ENCODE measurements around the gene PRR36. TPM values are rescaled to one million over a fixed set of nuclear protein-coding genes. Genes with fewer than 3 reads are reported as not detected.
"Not testable (repeated sequence)": the region's sequence is repeated elsewhere in the genome, so short reads cannot be mapped to it uniquely, and the experiment has no call there.

The PRR36 gene
- total RNA-seq, 1 donor, result under 0.01 TPM

DNA sequence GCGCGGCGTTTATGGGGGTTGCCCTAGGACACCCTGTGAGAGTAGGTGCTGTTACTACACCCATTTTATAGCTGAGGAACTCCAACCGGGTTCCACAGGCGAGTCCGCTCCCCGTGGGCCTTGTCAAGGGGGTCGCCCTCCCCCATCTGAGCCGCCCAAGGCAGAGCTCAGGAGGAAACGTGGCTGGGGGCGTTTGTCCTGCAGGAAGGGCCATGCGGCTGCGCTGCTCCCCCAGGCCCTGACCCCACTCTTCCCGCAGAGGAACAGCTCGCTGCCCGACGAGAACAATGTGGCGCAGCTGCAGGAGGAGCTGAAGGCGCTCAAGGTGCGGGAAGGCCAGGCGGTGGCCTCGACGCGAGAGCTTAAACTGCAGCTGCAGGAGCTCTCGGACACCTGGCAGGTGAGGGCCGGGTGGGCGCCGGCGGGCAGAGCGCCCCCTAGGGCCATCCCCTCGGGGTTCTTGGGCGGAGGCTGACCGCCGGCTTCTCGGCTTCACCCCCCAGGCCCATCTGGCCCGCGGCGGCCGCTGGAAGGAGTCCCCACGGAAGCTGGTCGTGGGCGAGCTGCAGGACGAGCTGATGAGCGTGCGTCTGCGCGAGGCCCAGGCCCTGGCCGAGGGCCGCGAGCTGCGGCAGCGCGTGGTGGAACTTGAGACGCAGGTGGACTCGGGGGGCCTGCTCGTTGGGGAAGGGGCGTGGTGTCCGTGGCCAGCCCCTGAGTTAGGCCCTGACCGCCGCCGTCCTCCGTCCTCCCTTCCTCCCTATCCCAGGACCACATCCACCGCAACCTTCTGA, 12.4 kb downstream of the PRR36 start:
- no peak for DNase-seq (ENCODE audit: low read depth in 2 of 3, low spot score in 2 of 3)

DNA sequence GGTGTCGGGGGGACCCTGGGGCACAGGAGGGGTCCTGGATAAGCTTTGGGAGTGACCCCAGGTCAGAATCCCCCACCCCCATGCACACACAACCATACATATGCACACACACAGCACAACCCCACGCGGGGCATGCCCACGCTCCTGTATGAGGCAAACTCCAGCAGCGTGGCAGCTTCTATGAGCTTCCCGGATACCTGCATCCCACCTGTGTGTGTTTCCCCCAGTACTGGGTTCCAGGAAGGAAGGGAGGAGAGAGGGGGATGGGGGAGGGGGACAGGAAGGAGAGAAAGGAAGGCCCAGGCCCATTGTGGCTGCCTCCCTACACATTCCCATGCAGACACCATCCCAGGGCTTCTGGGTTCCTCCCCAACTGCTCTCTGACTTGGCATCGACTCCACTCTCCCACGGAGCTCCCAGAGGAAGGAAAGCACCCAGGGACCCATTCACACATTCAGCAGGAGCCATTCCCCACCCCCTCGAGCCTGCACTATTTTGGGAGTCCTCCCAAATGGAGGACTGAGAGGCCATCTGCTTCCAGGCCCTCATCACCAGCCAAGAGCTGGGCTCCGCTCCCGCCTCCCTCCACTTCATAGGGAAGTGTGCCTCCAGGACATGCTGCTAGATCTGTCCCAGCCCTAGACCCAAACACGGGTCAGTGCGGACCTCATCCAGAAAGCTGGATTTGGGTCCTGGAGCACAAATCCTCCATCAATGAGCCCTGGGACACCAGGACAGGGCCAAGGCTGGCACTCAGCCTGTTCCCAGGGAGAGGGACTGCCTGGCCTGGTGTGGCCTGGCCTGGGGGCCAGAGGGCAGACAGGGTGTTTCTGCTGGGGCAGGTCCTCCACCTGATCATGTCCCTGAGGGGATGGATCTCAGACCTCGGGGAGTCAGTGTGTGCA, 13.2 kb downstream of the PRR36 start:
- DNase-seq (ENCODE audit: low read depth in 2 of 3, low spot score in 2 of 3), result no peak

DNA sequence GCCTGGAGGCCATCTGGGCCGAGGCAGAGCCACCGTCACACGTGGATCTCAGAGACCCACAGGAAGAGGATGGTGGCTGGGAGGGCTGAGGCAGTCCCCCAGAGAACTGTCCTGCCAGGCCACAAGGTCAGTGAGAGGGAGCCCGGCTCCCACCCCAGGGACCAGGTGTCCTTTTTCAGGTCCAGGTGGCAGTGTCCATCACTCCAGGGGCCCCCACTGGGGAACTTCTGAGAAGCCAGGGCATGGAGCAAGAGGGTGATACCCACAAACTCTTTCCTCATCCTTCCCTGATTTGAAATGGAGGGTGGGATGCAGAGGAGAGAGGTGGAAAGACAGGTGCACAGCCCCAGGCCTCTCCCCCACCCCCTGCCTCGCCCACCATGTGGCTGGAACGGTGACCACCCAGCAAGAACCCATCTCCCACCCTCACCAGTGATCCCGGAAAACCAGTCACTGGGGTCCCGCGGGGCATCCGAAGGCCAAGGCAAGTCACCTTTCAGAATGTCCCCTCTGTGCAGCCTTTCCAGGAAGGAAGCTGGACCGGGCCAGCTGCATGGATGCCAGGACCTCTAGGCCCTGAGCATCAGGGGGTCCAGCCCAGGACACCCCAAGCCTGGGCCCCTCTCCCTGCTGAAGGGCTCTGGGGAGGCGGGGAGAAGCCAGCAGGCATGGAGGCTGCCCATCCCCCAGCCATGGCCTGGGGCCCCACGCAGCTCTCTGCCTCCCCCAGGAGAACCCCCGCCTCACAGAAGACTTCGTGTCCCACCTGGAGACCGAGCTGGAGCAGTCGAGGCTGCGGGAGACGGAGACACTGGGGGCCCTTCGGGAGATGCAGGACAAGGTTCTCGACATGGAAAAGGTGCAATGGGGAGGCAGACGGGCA, 14.1 kb downstream of the PRR36 start:
- no peak for DNase-seq (ENCODE audit: low read depth in 2 of 3, low spot score in 2 of 3)

DNA sequence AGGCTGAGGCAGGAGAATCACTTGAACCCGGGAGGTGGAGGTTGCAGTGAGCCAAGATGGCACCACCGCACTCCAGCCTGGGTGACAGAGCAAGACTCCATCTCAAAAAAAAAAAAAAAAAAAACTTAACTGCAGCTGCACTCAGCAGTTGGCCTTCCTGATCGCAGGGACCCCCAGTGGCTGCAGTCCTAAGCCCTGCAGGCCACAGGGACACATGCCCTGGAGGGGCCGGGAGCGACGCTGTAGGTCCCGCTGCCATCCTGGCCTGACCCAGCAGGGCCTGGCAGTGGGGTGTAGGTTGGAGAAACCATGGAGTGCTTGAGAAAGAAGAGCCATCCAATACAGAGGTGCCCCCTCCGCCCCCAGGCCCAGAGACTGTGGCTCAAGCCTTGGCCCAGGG, 15.1 kb downstream of the PRR36 start:
- DNase-seq (ENCODE audit: low read depth in 2 of 3, low spot score in 2 of 3), result not testable (repeated sequence)

DNA sequence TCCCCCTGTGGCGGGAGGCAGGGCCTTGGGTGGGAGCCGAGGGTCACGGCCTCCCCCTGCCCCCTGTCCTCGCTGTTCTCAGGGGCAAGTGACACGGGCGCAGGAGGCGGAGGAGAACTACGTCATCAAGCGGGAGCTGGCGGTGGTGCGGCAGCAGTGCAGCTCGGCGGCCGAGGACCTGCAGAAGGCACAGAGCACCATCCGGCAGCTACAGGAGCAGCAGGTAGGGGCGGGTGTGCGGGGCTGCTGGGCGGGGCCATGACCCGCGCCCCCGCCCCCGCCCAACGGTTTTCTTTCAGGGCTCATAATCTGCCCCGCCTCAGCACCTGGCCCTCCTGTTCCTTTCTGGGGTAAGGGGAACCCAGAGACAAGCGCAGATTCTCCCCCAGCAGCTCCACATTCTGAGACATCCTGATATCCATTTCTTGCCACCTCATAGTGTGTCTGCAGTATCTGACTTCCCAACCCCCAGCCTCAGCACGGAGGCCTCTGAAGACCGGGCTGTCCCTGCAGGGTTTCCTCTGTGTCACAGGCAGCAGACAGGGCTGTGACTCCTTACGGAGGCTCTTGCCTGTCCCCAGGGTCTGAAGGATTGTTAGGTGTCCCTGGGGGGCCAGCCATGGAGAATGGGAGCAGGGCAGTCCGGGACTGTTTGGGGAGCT, 15.9 kb downstream of the PRR36 start:
- DNase-seq (ENCODE audit: low read depth in 2 of 3, low spot score in 2 of 3), result peak in 1 of 3 donors; percentile 23

DNA sequence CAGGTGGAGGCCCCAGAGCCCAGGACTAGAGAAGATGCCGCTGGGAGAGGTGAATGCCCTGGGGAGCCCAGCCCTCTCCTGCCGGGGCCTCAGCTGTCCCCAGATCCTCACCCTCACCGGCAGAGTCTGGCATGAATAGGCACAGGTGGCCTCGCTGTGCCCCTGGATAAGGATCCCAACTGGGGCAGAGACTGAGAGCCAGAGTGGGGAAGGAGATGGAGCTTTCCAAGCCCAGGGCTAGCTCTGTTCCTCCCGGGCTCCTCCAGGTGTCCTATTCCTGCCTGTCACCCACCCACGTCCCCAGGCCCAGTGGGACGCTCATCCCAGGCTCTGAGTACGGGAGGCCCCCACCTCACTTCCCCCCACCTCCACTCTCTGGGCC, 16.5 kb downstream of the PRR36 start:
- no peak for DNase-seq (ENCODE audit: low read depth in 2 of 3, low spot score in 2 of 3)

DNA sequence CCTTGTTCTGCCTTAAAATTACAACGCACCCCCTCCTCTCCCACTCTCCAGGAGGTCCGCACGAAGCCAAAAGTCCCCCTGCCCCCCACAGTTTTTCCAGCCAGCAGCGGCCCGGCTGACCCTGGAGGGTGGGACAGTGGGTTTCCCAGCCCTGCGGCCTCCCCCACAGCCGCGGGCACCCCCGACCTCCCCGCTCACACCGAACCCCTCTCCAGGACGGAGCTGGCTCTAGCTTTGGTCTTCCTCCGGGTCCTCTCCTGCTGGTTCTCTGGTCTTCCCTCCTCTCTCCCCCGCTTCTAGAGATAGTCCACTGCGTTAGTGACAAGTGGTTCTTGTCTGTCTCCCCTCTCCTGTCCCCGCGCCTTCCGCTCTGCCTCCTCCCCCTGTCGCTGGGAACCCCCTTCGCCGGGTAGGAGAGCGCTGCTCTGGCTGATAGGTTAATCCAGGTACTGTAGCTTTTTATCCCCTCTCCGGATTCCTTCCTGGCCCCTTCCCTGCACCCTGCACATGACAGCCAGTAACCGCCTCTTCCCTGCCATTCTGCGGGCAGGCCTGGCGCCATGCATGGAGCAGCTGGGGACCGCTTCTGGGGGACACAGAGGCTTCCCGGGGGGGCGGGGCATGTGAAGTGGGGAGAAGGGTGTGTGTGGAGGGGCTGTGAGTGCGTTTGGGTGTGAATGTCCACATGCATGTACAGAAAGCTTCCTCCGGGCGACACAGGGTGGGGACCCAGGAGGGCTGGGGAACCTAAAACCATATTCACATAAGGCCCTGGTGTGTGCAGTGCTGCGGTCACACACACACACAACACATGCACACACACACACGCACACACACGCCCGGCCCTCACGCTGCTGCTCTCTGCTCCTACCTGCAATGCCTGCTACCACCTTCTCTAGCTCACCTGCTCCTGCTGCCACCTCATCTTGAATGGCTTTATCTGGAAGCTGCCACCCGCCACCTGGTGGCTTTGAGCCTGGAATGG, 17.2 kb downstream of the PRR36 start:
- no peak for DNase-seq (ENCODE audit: low read depth in 2 of 3, low spot score in 2 of 3)

DNA sequence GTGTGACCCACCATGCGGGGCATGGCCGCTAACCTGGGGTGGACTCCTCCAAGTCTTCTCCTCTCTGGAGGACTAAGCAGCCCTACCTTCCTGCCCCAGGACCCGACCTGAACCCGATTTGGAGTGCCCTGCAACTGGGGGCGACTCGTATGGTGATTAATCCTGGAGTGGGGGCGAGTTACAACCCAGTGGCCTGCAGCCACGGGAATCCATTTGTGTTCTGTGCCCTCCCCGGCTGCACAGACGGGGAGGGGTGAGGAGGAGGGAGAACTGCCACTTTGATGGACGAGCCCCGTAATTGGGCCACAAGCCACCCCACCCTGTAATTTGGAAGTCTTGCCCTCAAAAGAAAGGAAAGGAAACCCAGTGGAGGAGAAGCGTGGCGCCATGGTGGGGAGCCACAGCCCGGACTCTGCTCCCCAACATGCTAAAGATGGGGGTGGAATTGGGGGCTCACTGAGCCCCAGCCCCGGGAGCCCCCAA, 18.0 kb downstream of the PRR36 start:
- no peak for DNase-seq (ENCODE audit: low read depth in 2 of 3, low spot score in 2 of 3)

DNA sequence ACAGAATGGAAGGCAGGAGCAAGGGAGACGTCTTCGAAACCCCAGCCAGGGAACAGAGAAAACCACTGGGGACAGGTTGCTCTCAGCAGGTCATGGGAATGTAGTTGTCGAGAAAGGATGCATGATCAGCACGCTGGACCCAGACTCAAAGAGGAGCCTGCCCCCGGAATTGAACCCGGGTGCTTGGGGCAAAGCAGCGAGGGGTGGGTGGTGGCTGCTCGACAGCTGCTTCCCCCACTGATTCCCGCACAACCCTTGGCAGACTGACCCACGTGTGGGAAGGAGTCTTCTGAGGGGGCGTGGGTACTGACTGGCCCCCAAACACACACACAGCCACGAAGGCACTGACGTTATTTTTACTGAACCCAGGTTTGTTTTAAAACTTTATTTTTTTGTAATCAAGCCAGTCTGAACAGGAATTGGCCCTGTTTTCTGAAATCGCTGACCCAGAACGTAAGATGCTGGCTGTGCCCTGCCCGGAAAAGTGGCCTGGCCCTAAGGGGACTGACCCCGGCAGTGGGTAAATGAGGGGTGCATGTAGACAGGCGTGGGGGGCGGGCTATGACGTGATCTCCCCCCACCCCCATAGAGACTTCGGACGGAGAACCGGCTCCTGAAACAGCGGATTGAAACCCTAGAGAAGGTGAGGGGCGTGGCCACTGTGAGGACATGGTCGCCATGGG, 18.6 kb downstream of the PRR36 start:
- no peak for DNase-seq (ENCODE audit: low read depth in 2 of 3, low spot score in 2 of 3)

DNA sequence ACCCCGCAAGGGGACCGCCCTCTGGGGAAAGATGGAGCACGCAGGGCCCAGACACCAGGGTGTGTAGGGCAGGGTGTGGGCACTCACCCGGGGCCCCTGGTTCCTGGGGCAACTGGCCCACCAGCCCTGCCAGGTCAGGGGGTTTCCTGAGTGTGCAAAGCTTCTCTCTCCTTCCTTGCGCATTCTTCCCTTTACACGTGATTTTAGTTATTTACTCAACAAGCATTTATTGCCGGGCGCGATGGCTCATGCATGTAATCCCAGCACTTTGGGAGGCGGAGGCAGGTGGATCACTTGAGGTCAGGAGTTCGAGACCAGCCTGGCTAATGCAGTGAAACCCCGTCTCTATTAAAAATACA, 20.4 kb downstream of the PRR36 start:
- DNase-seq (ENCODE audit: low read depth in 2 of 3, low spot score in 2 of 3), result no peak

DNA sequence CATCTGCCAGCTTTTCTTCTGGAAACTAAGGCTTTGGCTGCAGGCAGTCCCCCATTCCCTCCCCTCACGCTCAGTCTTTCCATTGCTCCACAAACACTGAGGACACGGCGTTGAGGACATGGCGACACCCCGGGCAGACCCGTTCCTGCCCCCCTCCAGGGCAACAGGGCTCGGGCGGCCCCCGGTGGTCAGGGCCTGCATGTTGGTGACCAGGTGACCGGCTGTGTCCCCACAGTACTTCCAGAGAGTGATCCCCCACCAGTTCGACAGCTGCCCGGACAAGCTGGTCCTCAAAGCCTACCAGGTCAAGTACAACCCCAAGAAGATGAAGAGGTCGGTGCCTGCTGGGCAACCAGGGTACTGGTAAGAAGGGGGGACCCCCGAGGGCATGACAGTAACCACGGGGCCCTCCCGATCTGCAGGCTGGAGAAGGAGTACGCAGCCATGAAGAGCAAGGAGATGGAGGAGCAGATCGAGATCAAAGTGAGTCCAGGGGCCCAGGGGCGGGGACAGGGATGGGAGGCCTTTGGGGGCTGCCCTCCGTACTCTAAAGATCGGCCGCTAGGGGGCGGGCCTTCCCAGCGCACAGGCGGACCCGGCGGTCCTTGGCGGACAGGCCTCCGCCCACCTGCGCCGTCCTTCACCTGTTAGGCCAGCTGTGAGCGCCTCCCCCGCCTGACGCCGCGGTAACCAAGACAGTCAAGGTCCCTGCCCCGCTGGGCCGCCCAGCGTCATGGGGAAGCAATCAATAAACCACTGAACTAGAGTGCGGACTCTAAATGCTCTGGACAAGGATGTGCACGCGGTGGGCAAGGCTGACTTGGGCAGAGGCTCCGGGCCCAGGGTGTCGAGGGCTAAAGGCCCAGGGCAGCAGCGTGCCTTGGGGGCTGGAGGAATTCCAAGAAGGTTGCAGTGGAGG, 21.1 kb downstream of the PRR36 start:
- peak in 2 of 3 donors; percentile 65 to 73 for DNase-seq (ENCODE audit: low read depth in 2 of 3, low spot score in 2 of 3)

DNA sequence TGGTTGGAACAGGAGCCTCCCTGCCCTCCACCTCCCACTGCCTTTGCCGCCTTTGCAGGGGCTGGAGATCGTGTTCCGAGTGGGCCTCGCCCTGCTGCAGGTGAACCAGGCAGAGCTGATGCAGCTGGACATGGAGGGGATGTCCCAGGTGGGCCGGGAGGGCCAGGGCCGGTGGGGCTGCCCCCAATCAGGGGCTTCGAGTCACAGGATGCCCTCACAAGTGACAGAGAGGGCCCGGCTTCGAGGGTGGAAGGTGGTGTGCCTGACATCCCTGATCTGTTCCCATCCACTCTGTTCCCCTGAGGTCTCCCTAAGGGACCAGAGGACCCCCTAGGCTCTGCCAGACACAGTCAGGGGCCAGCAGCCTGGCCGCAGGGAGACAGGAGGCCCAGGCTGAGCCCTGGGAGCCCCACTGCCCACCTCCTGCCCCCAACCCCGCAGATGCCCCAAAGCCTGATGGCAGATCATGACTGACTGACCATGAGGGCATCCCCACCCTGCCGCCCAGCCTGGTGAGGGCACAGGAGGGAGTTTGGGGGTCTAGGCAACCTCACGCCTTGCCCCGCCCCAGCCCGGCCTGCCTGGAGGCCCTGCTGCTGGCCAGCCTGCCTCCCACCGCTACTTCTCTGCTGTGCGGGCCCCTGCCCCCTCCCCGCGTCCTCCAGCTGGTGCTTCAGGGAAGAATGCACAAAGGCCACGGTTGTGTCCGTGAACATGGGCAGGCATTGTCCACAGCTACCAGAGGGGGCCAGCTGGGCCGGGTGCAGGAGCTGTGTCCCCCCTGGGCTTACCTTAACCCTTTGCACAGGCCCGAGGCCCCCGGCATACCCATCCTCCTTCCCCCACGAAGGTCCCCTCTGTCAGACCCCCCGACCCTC, 22.3 kb downstream of the PRR36 start:
- DNase-seq (ENCODE audit: low read depth in 2 of 3, low spot score in 2 of 3), result no peak

DNA sequence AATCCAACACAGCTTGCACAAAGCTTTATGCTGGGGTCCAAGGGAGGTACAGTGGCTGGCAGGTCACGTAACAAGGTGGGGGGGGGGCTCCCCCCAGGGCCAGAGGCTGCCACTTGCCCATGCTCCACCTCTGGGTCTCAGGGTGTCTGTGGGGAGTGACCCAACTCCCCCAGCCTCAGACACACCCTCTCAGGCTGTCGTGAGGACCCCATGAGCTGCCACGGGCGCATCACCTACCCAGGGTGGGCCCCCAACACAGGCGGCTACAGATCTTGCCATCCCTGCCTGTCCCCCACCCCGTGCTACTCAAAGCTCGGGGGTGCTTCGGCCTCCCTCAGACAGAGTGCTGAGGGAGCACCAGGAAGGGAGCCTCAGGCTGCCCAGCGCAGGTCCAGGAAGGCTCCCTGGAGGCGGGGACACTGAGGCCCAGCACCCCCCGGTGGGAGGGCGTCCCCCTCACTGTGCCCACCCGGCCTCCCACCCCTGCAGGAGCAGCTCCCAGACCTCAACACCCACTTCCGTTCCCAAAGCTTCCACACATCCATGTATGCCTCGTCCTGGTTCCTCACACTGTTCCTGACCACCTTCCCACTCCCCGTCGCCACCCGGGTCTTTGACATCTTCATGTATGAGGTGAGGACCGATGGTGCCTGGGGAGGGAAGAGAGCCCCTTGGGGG, 23.1 kb downstream of the PRR36 start:
- no peak for DNase-seq (ENCODE audit: low read depth in 2 of 3, low spot score in 2 of 3)

DNA sequence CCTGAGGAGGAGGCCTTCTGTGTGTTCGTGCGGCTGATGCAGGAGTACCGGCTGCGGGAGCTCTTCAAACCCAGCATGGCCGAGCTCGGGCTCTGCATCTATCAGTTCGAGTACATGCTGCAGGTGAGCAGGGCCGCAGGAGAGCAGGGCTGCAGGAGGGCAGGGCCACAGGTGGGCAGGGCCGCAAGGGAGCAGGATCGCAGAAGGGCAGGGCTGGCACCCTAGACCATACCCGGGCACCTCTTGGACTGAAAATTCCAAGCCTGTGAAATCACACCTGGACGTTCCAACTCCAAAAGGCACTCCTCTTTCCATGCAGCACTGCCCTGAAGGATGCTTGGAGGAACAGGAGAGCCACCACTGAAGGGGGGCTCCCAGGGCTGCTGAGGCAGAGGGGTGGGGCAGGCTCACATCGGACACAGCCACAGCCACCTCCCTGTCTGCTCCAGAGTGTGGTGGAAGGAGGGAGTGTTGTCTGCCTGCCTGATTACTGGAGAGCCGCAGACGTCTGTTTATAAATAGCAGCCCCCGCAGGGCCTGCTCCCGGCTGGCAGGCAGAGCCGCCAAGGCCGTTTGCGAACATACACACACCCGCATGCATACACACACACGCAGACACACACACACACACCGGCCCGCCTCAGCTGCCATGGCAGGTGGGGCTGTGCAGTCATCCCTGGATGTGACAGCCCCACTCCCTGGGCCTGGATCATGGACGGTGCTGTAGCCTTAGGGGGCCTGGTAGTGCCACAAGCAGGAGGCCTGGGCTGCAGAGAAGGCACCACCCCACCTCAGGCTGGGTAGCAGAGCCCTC, 24.0 kb downstream of the PRR36 start:
- no peak for DNase-seq (ENCODE audit: low read depth in 2 of 3, low spot score in 2 of 3)

DNA sequence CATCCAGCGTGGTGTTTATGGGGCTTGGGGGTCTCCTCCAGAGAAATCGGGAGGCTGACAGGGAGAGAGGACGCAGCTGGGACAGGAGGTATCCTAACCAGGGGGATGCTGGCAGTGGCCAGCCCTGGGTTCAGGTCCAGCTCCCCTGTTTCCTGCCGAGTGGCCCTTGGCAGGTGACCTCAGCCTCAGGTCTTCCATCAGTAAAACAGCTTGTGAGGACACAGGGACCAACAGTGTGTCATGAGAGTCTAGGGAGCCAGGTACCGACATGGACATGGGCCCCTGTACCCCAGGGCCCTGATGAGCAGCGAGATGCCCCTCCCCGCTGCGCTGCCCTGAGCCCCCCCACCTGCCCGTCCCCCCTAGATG, 24.6 kb downstream of the PRR36 start:
- no peak for DNase-seq (ENCODE audit: low read depth in 2 of 3, low spot score in 2 of 3)
